Neural cell (in vitro differentiated cells): ENCODE data around the gene TOR1AIP1. TPM values are rescaled to one million over a fixed set of nuclear protein-coding genes. Genes with fewer than 3 reads are reported as not detected.
A peak's percentile ranks its signal among the peaks of the same experiment; 100 is the strongest.

ENCODE experiments used
- H2AFZ ChIP-seq: fragments of 200-600, 300-800 bp; sonication (generic), shearing (Covaris generic); 2 replicates; pipeline ENCODE4 v1.6.0; 2014; ENCODE audit warnings: low read depth, mild to moderate bottlenecking, antibody characterized with exemption, low read length, moderate library complexity
- H3F3A ChIP-seq: fragments of 200-600 bp; shearing (Covaris generic); 2 replicates; pipeline ENCODE4 v1.6.1; 2016; ENCODE audit warnings: mild to moderate bottlenecking, moderate library complexity, mixed read lengths, antibody characterized with exemption, low read length; ENCODE audit not compliant: insufficient read depth, poor library complexity, severe bottlenecking
- H3K27ac ChIP-seq: fragments of 200-600, 300-800 bp; sonication (generic), shearing (Covaris generic); 2 replicates; pipeline ENCODE4 v1.5.1; 2014; ENCODE audit warnings: mild to moderate bottlenecking, low read length, moderate library complexity
- H3K27me3 ChIP-seq: fragments of 300-800, 200-600 bp; sonication (generic), shearing (Covaris generic); 2 replicates; pipeline ENCODE4 v1.6.0; 2014; ENCODE audit warnings: mild to moderate bottlenecking, low read depth, low read length, moderate library complexity; ENCODE audit not compliant: insufficient read depth
- H3K36me3 ChIP-seq: fragments of 300-800, 200-600 bp; sonication (generic), shearing (Covaris generic); 2 replicates; pipeline ENCODE4 v1.5.1; 2014; ENCODE audit warnings: mild to moderate bottlenecking, antibody characterized with exemption, low read length, moderate library complexity; ENCODE audit not compliant: insufficient read depth
- H3K4me2 ChIP-seq: fragments of 300-800, 200-600 bp; sonication (generic), shearing (Covaris generic); 2 replicates; pipeline ENCODE4 v1.6.0; 2014; ENCODE audit warnings: mild to moderate bottlenecking, low read length
- H3K4me3 ChIP-seq: fragments of 300-800, 200-600 bp; sonication (generic), shearing (Covaris generic); 2 replicates; pipeline ENCODE4 v1.5.1; 2014; ENCODE audit warnings: mild to moderate bottlenecking, low read length, moderate library complexity
- H3K79me2 ChIP-seq: fragments of 200-600 bp; shearing (Covaris generic); replicated peaks from 2 replicates; pipeline ENCODE4 v1.6.0; 2014; ENCODE audit warnings: mild to moderate bottlenecking, low read length, moderate library complexity; ENCODE audit not compliant: insufficient read depth
- H3K9ac ChIP-seq: fragments of 300-800, 200-600 bp; sonication (generic), shearing (Covaris generic); 2 replicates; pipeline ENCODE4 v1.6.1; 2016; ENCODE audit warnings: mild to moderate bottlenecking, low read length, mixed read lengths
- H3K9me2 ChIP-seq: fragments of 200-600 bp; shearing (Covaris generic); 2 replicates; pipeline ENCODE4 v1.6.1; 2016; ENCODE audit warnings: mild to moderate bottlenecking, low read length, mixed read lengths; ENCODE audit not compliant: insufficient read depth
- H3K9me3 ChIP-seq: fragments of 200-600, 300-800 bp; sonication (generic), shearing (Covaris generic); 2 replicates; pipeline ENCODE4 v1.6.1; 2016; ENCODE audit warnings: mild to moderate bottlenecking, mixed run types, low read length, moderate library complexity, mixed read lengths
- H4K20me1 ChIP-seq: fragments of 200-600 bp; shearing (Covaris generic); 2 replicates; pipeline ENCODE4 v1.6.1; 2016; ENCODE audit warnings: mild to moderate bottlenecking, mixed run types; ENCODE audit not compliant: insufficient read depth
- EP300 ChIP-seq: fragments of 450-650 bp; conservative IDR thresholded peaks from 2 replicates; pipeline ENCODE4 v1.6.1; 2014; ENCODE audit warnings: antibody characterized with exemption, mild to moderate bottlenecking, moderate library complexity; ENCODE audit not compliant: poor library complexity, severe bottlenecking
- EZH2 ChIP-seq: fragments of 200-600, 300-800 bp; shearing (Covaris generic), sonication (generic); IDR thresholded peaks from 2 replicates; pipeline ENCODE4 v1.6.1; 2014; ENCODE audit warnings: antibody characterized with exemption, low read length, borderline replicate concordance, mild to moderate bottlenecking; ENCODE audit not compliant: insufficient read depth, poor library complexity, severe bottlenecking
- MXI1 ChIP-seq: fragments of 450-650 bp; conservative IDR thresholded peaks from 2 replicates; pipeline ENCODE4 v1.6.1; 2014; ENCODE audit warnings: antibody characterized with exemption, mild to moderate bottlenecking; ENCODE audit not compliant: poor library complexity, severe bottlenecking
- POLR2AphosphoS5 ChIP-seq: IDR thresholded peaks from 2 replicates; pipeline ENCODE4 v1.6.1; 2012
- RAD21 ChIP-seq: fragments of 450-650 bp; conservative IDR thresholded peaks from 2 replicates; pipeline ENCODE4 v1.6.1; 2014; ENCODE audit warnings: antibody characterized with exemption, mild to moderate bottlenecking, moderate library complexity
- SMC3 ChIP-seq: fragments of 450-650 bp; conservative IDR thresholded peaks from 2 replicates; pipeline ENCODE4 v1.6.1; 2014; ENCODE audit warnings: antibody characterized with exemption, mild to moderate bottlenecking, moderate library complexity; ENCODE audit not compliant: poor library complexity
- TAF1 ChIP-seq: IDR thresholded peaks from 2 replicates; pipeline ENCODE4 v1.6.1; 2012; ENCODE audit warnings: low read depth
- polyA plus RNA-seq: library from polyadenylated mRNA; depleted of rRNA; stranded (reverse); fragments of >200 nt; gene quantifications from 2 replicates; pipeline ENCODE4 v1.2.3, GENCODE V29; 2014
- TF ChIP-seq, protein P1 (sequence below): IDR thresholded peaks from 2 replicates; pipeline ENCODE4 v1.6.1; 2012; ENCODE audit warnings: borderline replicate concordance
- TF ChIP-seq, protein P2 (sequence below): fragments of 450-650 bp; IDR thresholded peaks from 2 replicates; pipeline ENCODE4 v1.5.1; 2014; ENCODE audit warnings: antibody characterized with exemption, mild to moderate bottlenecking, moderate library complexity; ENCODE audit not compliant: poor library complexity, severe bottlenecking

TOR1AIP1 gene
- polyA plus RNA-seq, 1 donor from 2014 or later: 10.4 TPM

GRCh38 chr1:179951383-179952144 lies 69.5 kb downstream of the TOR1AIP1 start:
- Histone ChIP-seq H2AFZ (no peak overlapping the region), H3K4me3 (no peak overlapping the region), H3K27me3 (no peaks in the 10 kb centered on the region), H3K9me2 (no peaks in the 10 kb centered on the region), H3F3A (peaks cover 6% of the 10 kb centered on the region), H4K20me1 (no peaks in the 10 kb centered on the region), H3K79me2 (peaks cover 15% of the 10 kb centered on the region), H3K4me2 (no peak overlapping the region), H3K27ac (peak overlapping the region; percentile 4), H3K9ac (no peak overlapping the region), H3K9me3 (no peaks in the 10 kb centered on the region), H3K36me3 (no peaks in the 10 kb centered on the region)
- TF ChIP-seq EP300: peak; percentile 22
- TF ChIP-seq SMC3: no peak

GRCh38 chr1:179952186-179952585 lies 70.1 kb downstream of the TOR1AIP1 start:
- TF ChIP-seq TAF1: no peak
- TF ChIP-seq, protein P1, sequence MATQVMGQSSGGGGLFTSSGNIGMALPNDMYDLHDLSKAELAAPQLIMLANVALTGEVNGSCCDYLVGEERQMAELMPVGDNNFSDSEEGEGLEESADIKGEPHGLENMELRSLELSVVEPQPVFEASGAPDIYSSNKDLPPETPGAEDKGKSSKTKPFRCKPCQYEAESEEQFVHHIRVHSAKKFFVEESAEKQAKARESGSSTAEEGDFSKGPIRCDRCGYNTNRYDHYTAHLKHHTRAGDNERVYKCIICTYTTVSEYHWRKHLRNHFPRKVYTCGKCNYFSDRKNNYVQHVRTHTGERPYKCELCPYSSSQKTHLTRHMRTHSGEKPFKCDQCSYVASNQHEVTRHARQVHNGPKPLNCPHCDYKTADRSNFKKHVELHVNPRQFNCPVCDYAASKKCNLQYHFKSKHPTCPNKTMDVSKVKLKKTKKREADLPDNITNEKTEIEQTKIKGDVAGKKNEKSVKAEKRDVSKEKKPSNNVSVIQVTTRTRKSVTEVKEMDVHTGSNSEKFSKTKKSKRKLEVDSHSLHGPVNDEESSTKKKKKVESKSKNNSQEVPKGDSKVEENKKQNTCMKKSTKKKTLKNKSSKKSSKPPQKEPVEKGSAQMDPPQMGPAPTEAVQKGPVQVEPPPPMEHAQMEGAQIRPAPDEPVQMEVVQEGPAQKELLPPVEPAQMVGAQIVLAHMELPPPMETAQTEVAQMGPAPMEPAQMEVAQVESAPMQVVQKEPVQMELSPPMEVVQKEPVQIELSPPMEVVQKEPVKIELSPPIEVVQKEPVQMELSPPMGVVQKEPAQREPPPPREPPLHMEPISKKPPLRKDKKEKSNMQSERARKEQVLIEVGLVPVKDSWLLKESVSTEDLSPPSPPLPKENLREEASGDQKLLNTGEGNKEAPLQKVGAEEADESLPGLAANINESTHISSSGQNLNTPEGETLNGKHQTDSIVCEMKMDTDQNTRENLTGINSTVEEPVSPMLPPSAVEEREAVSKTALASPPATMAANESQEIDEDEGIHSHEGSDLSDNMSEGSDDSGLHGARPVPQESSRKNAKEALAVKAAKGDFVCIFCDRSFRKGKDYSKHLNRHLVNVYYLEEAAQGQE: no peak
- no peak for TF ChIP-seq RAD21
- no peak for TF ChIP-seq POLR2AphosphoS5
- TF ChIP-seq, protein P2, sequence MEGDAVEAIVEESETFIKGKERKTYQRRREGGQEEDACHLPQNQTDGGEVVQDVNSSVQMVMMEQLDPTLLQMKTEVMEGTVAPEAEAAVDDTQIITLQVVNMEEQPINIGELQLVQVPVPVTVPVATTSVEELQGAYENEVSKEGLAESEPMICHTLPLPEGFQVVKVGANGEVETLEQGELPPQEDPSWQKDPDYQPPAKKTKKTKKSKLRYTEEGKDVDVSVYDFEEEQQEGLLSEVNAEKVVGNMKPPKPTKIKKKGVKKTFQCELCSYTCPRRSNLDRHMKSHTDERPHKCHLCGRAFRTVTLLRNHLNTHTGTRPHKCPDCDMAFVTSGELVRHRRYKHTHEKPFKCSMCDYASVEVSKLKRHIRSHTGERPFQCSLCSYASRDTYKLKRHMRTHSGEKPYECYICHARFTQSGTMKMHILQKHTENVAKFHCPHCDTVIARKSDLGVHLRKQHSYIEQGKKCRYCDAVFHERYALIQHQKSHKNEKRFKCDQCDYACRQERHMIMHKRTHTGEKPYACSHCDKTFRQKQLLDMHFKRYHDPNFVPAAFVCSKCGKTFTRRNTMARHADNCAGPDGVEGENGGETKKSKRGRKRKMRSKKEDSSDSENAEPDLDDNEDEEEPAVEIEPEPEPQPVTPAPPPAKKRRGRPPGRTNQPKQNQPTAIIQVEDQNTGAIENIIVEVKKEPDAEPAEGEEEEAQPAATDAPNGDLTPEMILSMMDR: no peak
- TF ChIP-seq EP300: no peak
- no peak for TF ChIP-seq EZH2
- TF ChIP-seq SMC3: no peak
- no peak for TF ChIP-seq MXI1
- Histone ChIP-seq H3K36me3 (no peaks in the 10 kb centered on the region), H3K27me3 (no peaks in the 10 kb centered on the region), H4K20me1 (no peaks in the 10 kb centered on the region), H3K9ac (no peak overlapping the region), H3K9me2 (no peaks in the 10 kb centered on the region), H3K27ac (no peak overlapping the region), H3K9me3 (no peaks in the 10 kb centered on the region), H3F3A (peaks cover 6% of the 10 kb centered on the region), H3K4me2 (no peak overlapping the region), H3K4me3 (no peak overlapping the region), H2AFZ (no peak overlapping the region), H3K79me2 (peaks cover 21% of the 10 kb centered on the region)
